H1 (cell line): ENCODE measurements around the gene ZC3H7B.

Experiments
- ASH2L ChIP-seq: fragments of 200-600, 300-600 bp; sonication (generic); IDR thresholded peaks from one replicate; pipeline ENCODE4 v1.7.1; 2017; ENCODE audit warnings: low read length
- BRCA1 ChIP-seq: IDR thresholded peaks from 2 replicates; pipeline ENCODE4 v1.6.1; 2012; ENCODE audit warnings: low read depth, low read length, improper control_type of control experiment
- EZH2 ChIP-seq: fragments of 200-600 bp; sonication (generic); IDR thresholded peaks from 2 replicates; pipeline ENCODE4 v1.7.1; 2012; ENCODE audit warnings: low read depth, mild to moderate bottlenecking, moderate library complexity, low read length, inconsistent platforms; ENCODE audit not compliant: severe bottlenecking
- PHF8 ChIP-seq: fragments of 200-600 bp; sonication (generic); conservative IDR thresholded peaks from 2 replicates; pipeline ENCODE4 v1.7.1; 2012; ENCODE audit warnings: low read depth, mild to moderate bottlenecking, inconsistent platforms, low read length, moderate library complexity
- POLR2A ChIP-seq, 2 experiments: IDR thresholded peaks; 1 replicate in 1 of 2; 2 replicates in 1 of 2; pipeline ENCODE4 v1.6.1; 2011; ENCODE audit warnings: low read depth in 2 of 2, low read length in 2 of 2, mild to moderate bottlenecking in 2 of 2; ENCODE audit errors: control extremely low read depth in 1 of 2
- RAD21 ChIP-seq, 2 experiments: IDR thresholded peaks in 1 of 2; conservative IDR thresholded peaks in 1 of 2; 2 replicates each; pipeline ENCODE4 v1.6.1; 2011; ENCODE audit warnings: low read depth in 2 of 2, low read length in 2 of 2, improper control_type of control experiment in 1 of 2, inconsistent platforms in 1 of 2, mild to moderate bottlenecking in 1 of 2, moderate library complexity in 1 of 2
- SIX5 ChIP-seq: IDR thresholded peaks from 2 replicates; pipeline ENCODE4 v1.6.1; 2011; ENCODE audit warnings: mild to moderate bottlenecking, low read depth, low read length
- SRF ChIP-seq: IDR thresholded peaks from 2 replicates; pipeline ENCODE4 v1.6.1; 2011; ENCODE audit warnings: mild to moderate bottlenecking, low read depth, low read length, moderate library complexity
- SUZ12 ChIP-seq: fragments of 200-600 bp; sonication (generic); IDR thresholded peaks from 2 replicates; pipeline ENCODE4 v1.6.1; 2012; ENCODE audit warnings: mild to moderate bottlenecking, inconsistent platforms, low read length, moderate library complexity, mixed read lengths
- ZNF274 ChIP-seq: IDR thresholded peaks from 2 replicates; pipeline ENCODE4 v1.7.0; 2012; ENCODE audit warnings: low read length, borderline replicate concordance; ENCODE audit errors: extremely low read depth
- TF ChIP-seq, protein P1 (sequence below), 3 experiments: IDR thresholded peaks; 1 replicate in 2 of 3; 2 replicates in 1 of 3; pipeline versions ENCODE4 v1.5.1 to v1.6.1; 2011; ENCODE audit warnings: low read length in 3 of 3, mild to moderate bottlenecking in 3 of 3, inconsistent platforms in 2 of 3, low read depth in 1 of 3, moderate library complexity in 1 of 3; ENCODE audit not compliant: insufficient read depth in 1 of 3; ENCODE audit errors: control extremely low read depth in 1 of 3
- TF ChIP-seq, protein P2 (sequence below): IDR thresholded peaks from 2 replicates; pipeline ENCODE4 v1.6.1; 2011; ENCODE audit warnings: low read depth, mild to moderate bottlenecking, low read length; ENCODE audit not compliant: insufficient read depth

DNA sequence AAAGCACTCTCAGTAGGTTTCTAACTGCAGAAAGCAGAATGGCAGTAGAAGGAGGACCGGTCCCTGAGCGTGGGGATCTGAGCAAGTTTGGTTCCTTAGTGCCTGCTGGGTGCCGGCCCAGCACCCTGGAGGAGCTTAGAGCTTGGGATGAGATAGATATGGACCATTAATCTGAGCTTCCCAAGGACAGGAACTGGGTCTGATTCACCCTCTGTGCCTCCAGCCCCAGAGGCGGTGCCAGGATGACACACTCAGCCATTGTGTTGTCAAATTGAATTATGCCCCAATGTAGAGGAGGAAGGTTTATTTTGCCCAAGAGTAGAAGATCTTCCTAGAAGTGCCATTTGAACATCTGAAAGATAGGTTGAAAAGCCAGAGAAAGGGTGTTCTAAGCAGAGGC is 4.3 kb downstream of the ZC3H7B start:
- TF ChIP-seq SRF: no peak
- TF ChIP-seq, protein P1, sequence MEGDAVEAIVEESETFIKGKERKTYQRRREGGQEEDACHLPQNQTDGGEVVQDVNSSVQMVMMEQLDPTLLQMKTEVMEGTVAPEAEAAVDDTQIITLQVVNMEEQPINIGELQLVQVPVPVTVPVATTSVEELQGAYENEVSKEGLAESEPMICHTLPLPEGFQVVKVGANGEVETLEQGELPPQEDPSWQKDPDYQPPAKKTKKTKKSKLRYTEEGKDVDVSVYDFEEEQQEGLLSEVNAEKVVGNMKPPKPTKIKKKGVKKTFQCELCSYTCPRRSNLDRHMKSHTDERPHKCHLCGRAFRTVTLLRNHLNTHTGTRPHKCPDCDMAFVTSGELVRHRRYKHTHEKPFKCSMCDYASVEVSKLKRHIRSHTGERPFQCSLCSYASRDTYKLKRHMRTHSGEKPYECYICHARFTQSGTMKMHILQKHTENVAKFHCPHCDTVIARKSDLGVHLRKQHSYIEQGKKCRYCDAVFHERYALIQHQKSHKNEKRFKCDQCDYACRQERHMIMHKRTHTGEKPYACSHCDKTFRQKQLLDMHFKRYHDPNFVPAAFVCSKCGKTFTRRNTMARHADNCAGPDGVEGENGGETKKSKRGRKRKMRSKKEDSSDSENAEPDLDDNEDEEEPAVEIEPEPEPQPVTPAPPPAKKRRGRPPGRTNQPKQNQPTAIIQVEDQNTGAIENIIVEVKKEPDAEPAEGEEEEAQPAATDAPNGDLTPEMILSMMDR (IDR thresholded peaks at IDR 0.05; ENCODE audit: control extremely low read depth in 1 of 3, insufficient read depth in 1 of 3, low read depth in 1 of 3, low read length in 3 of 3): no peak
- TF ChIP-seq, protein P2, sequence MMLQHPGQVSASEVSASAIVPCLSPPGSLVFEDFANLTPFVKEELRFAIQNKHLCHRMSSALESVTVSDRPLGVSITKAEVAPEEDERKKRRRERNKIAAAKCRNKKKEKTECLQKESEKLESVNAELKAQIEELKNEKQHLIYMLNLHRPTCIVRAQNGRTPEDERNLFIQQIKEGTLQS: no peak
- no peak for TF ChIP-seq POLR2A (IDR thresholded peaks at IDR 0.05; ENCODE audit: control extremely low read depth in 1 of 2, low read depth in 2 of 2, low read length in 2 of 2)
- no peak for TF ChIP-seq PHF8
- TF ChIP-seq BRCA1: no peak
- TF ChIP-seq ASH2L: no peak
- no peak for TF ChIP-seq SUZ12
- TF ChIP-seq SIX5: no peak
- TF ChIP-seq RAD21 (IDR thresholded peaks at IDR 0.05 in 1 of 2, conservative IDR thresholded peaks at IDR 0.05 in 1 of 2; ENCODE audit: low read depth in 2 of 2, low read length in 2 of 2): no peak
- no peak for TF ChIP-seq ZNF274
- no peak for TF ChIP-seq EZH2
